ENCODE measurements around the gene TUT1.
"Not testable (repeated sequence)": the region's sequence is repeated elsewhere in the genome, so short reads cannot be mapped to it uniquely, and the experiment has no call there.

Gene TUT1

DNA sequence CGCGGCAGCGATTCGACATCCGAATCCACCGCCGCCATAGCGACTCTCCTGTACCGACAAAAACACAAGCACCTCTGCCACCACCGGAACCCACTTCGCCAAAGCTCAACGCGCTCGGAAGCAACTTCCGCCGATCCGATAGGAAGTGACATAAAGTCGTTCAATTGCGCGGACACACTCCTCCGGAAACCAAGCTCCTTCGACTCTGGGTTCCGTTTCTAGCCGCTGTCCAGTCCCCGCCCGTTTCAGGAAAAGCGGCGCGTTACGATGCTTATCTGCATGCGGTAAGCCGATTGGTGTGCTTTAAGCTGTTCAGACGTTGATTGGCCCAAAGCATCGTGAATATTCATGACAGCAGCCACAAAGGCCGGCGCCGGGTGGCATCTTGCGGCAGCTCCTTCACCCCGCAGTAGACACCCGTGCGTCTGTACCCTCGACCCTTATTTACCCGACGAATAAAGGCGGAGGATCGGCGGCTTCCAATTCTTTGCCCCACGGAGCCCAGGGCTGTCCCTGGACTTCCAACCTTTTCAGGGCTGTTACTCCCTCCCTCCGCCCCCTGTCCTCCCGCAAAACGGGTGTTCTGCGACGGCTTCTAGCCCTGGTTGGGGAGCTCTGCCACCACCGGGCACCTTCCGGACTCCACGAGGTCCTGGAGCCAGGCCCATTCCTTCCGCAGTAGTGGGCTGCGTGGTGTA lies at the start of gene TUT1:
TSS of gene TUT1 (minus strand) at position 76 of the 698 bp plus-strand sequence. CDS start at position 38, 38 bp downstream.
- DNase-seq, result peak; percentile 95

DNA sequence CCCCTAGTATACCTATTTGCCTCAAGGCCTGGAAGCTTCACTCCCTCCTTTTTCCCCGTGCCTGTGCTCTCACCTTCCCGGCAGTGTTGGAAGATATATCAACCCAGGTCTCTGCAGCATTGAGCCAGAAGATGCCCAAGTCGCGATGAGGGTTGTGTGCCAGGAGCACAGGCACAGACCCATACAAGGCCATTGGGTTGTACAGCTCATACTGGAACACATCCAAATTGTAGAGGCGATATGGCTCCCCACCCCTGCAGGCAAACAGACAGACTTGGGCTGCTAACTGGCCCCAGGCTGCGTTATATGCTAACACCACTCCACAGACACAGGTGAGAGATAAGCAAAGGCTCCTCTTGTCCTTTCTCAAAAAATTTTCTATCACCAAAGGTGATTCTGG lies 41.2 kb upstream of the TUT1 start:
- DNase-seq, result no peak

GRCh38 chr11:62627713-62628112 lies 36.4 kb upstream of the TUT1 start:
- DNase-seq, result no peak

DNA sequence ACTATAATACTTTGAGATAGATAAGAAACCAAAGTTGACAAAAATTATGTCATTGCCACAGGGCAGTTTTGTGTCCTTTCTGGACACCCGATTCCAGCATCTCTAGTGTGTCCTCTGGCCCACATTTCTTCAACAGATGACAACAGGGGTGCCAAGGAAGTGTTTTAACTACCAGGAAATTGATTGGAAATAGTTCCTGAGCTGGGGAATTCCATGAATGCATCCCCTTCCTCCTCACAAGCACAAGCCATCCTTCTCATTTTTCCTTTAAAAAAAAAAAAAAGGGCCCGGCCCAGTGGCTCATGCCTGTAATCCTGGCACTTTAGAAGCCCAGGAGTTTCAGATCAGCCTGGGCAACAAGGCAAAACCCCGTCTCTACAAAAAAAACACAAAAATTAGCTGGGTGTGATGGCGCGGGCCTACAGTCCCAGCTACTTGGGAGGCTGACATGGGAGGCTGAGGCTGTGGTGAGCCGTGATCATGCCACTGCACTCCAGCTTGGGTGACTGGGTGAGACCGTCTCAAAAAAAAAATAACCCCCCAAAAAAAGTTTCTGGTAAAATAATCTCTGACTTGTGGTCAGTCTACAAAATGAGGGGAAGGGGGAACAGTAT lies 31.3 kb upstream of the TUT1 start:
- DNase-seq, result no peak

GRCh38 chr11:62621567-62622470 lies 30.5 kb upstream of the TUT1 start, which contains the start of gene B3GAT3:
B3GAT3 (minus strand) TSS chr11:62621986; CDS start chr11:62621947, 39 bp downstream.
- DNase-seq, result peak; percentile 93

DNA sequence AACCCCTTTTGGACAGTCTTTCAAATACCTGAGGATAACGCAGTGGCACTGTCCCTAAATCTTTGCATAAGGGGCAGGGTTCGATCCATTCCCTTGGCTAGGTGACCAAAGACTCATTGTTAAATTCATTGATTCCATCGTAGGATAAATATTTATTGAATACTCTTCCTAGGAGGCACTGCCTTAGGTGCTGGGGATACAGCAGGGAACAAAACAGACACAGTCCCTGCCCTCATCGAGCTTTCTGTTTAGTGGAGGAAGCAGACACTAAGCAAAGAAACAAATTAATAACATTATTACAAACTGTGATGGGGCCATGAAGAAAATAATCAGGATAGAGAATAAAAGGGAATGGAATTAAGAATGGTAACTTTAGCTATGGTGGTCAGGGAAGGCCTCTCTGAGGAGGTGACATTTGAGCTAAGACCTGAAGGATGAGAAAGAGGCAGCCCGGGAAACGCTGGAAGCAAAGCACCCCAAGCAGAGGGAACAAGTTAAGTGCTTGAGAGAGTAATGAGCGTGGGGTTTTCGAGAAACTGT lies 29.8 kb upstream of the TUT1 start:
- no peak for DNase-seq

- not testable (repeated sequence) for DNase-seq
These were observed 25.6 kb upstream of the TUT1 start for GRCh38 chr11:62616957-62617356.

GRCh38 chr11:62615521-62615920 lies 24.2 kb upstream of the TUT1 start:
- DNase-seq, result no peak

GRCh38 chr11:62614275-62614674 lies 23.0 kb upstream of the TUT1 start:
- DNase-seq, result no peak

GRCh38 chr11:62613291-62613778 lies 22.0 kb upstream of the TUT1 start:
- DNase-seq, result no peak

- DNase-seq, result peak; percentile 83
These were observed 21.3 kb upstream of the TUT1 start, which contains the start of the genes EML3 and ROM1 for GRCh38 chr11:62612366-62613290. EML3 (minus strand) TSS chr11:62612775; CDS start chr11:62612457, 318 bp downstream. ROM1 (plus strand) TSS chr11:62613257; CDS start chr11:62613282, 25 bp downstream.

- DNase-seq, result no peak
These were observed 20.5 kb upstream of the TUT1 start for GRCh38 chr11:62611705-62612365.

- no peak for DNase-seq
These were observed 19.7 kb upstream of the TUT1 start for GRCh38 chr11:62610814-62611704.

DNA sequence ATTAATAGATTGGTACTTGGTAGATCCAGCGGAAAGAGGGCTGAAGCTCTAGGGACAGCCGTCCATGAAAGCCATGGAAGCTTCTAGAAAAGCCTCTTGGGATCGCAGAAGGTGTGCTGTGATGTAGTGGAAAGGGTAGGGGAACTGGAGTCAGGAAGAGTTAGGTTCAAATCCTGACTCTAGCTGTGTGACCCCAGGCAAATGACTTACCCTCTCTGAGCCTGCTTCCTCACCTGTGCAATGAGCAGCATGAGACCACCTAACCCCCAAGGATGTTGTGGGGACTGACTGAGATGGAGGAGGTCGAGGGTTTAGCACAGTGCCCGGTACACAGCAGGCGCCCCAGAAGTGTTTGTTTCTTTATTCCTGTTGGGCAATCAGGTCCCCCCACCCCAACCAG lies 19.1 kb upstream of the TUT1 start:
- DNase-seq, result no peak

DNA sequence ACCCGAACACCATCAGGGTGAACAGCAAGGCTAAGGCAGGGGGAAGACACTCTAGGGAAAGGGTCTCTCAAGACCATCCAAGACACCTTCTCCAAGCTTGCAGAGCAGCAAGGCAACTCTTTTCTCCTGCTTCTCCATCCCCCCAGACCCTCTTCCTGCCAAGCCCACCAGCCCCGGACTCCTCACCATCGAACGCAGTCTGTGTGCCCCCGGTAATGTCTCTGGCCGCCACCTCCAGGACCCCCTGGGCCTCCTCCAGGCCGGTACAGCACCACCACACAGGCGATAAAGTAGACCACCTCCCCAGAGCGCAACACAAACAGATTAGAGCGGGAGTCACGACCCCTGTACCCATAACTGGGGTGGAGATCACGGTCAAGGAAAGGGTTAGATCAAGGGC lies 17.5 kb upstream of the TUT1 start:
- no peak for DNase-seq

DNA sequence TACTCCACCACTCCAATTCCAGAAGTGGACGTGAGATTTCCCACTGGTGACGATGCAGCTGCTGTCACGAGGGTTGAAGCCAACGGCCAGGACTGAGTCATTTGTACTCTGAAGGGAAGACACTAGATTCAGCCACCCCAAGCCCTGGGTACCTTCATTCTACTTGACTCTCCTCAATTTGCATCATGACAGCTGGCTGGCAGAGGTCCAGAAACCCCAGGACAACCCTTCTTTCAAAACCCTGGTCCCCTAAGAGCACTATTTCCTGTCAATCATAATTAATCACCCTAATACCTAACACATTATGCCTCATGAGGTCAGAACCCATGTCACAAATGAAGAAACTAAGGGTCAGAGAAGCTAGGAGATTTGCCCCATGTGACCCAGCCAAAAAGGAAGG lies 16.4 kb upstream of the TUT1 start:
- no peak for DNase-seq

DNA sequence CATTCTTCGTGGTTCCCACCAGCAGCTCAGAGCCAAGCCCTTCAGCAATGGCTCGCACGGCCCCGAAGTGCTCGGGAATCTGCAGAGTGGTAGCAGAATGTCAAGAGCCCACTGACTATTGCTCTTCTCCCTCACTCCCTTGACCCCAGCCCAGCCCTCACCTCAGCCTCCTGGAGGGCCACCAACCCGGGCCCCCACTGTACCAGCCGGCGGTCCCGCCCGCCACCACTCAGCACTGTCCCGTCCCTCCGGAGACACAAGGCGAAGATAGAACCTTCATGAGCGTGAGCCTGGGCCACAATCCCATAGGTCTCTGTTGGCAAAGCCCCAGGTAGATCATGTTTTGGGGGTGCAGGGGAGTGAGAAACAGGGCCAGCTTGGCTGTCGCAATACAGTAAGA lies 14.6 kb upstream of the TUT1 start:
- no peak for DNase-seq

DNA sequence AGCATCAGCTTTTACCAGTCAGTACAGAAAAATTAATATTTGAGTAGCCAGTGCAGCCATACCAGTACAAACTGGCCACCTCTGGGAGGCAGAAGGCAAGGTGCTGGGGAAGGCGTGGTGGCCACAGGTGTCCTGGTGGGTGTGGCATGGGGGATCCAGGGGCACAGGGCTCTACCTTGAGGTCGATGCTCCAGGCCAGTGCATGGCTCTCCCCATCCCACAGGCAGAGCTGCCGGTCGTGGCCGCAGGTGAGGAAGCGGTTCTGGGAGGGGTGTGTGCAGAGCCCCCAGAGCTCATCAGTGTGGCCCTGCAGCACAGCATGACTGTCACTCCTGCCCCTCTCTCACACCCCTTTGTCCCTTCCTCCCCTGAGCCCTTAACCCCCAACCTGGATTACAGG lies 14.1 kb upstream of the TUT1 start:
- no peak for DNase-seq

DNA sequence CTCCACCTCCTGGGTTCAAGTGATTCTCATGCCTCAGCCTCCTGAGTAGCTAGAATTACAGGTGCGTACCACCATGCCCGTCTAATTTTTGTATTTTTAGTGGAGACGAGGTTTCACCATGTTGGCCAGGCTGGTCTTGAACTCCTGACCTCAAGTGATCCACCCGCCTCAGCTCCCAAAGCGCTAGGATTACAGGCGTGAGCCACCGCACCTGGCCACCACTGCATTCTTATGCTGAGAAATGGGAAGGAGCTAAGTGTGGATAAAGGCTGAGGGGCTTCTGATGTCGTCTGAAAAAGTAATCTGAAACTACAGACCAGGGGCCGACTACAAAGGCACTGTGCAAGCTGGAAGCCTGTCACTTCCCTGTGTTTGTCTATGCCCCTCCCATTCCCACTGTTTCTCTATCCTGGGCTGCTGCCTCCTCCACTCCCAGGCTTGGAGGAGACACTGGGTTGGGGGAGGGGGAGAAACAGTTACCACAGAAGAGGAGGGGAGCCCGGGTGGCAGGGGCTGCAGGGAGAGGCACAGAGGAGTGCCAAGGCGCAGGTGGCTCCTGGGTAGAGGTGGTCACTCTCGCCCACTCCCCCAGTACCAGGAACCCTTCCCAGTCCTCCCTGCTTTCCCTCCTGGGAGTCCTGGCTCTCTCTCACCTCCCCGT lies 13.3 kb upstream of the TUT1 start:
- DNase-seq, result no peak
